HG02943 (cell line): ENCODE data around the gene HOXD12.

Experiments
- ATAC-seq: cut with Tn5 transposase; IDR thresholded peaks from one replicate; pipeline ENCODE4 v1.9.1; 2021; ENCODE audit warnings: mild to moderate bottlenecking, low read depth, moderate library complexity; ENCODE audit not compliant: unreplicated experiment

HOXD12 gene

GRCh38 chr2:176117823-176118371, 18.3 kb downstream of the HOXD12 start:
- no peak for ATAC-seq

GRCh38 chr2:176118601-176119339, 19.2 kb downstream of the HOXD12 start:
- ATAC-seq: no peak

- no peak for ATAC-seq
These were observed 21.0 kb downstream of the HOXD12 start for GRCh38 chr2:176120364-176121189.

GRCh38 chr2:176121190-176122051, 21.8 kb downstream of the HOXD12 start:
- no peak for ATAC-seq

GRCh38 chr2:176122052-176122682, 22.6 kb downstream of the HOXD12 start:
- no peak for ATAC-seq

- no peak for ATAC-seq
These were observed 23.3 kb downstream of the HOXD12 start, which contains the start of gene HOXD9 for GRCh38 chr2:176122683-176123410. HOXD9 (plus strand) TSS chr2:176122719; CDS start chr2:176122769, 50 bp downstream.

GRCh38 chr2:176123411-176124109, 24.0 kb downstream of the HOXD12 start:
- ATAC-seq: no peak

- ATAC-seq: no peak
These were observed 24.7 kb downstream of the HOXD12 start for GRCh38 chr2:176124110-176124946.

GRCh38 chr2:176124947-176125771, 25.6 kb downstream of the HOXD12 start:
- no peak for ATAC-seq

GRCh38 chr2:176125772-176126054, 26.1 kb downstream of the HOXD12 start:
- no peak for ATAC-seq

GRCh38 chr2:176126929-176127773, 27.6 kb downstream of the HOXD12 start:
- ATAC-seq: no peak

- no peak for ATAC-seq
These were observed 28.1 kb downstream of the HOXD12 start for GRCh38 chr2:176127774-176128072.

GRCh38 chr2:176128172-176128981, 28.8 kb downstream of the HOXD12 start:
- ATAC-seq: no peak

- no peak for ATAC-seq
These were observed 29.6 kb downstream of the HOXD12 start, which contains the start of gene HOXD8 for GRCh38 chr2:176128982-176129796. HOXD8 (plus strand) TSS chr2:176129705; CDS start chr2:176130367, 662 bp downstream.

GRCh38 chr2:176129813-176130146, 30.2 kb downstream of the HOXD12 start:
- ATAC-seq: no peak
